HepG2 (cell line): ENCODE data around the gene LRRC42. TPM values are rescaled to one million over a fixed set of nuclear protein-coding genes. Genes with fewer than 3 reads are reported as not detected.
A peak's percentile ranks its signal among the peaks of the same experiment; 100 is the strongest.

ENCODE experiments used
- CHD2 ChIP-seq: IDR thresholded peaks from 2 replicates; pipeline ENCODE4 v1.6.1; 2011; ENCODE audit warnings: low read depth, low read length, improper control_type of control experiment
- CTCF ChIP-seq: sonication (generic); formaldehyde crosslinking; IDR thresholded peaks from 2 replicates; pipeline ENCODE4 v1.5.0; 2020; ENCODE audit warnings: mild to moderate bottlenecking, missing genetic modification reagents, moderate library complexity
- DBP ChIP-seq: sonication (generic); formaldehyde crosslinking; IDR thresholded peaks from 2 replicates; pipeline ENCODE4 v1.4.0; 2020; ENCODE audit warnings: missing genetic modification reagents; ENCODE audit errors: not compliant biosample characterization
- DDIT3 ChIP-seq: sonication (generic); formaldehyde crosslinking; IDR thresholded peaks from 2 replicates; pipeline ENCODE4 v1.4.0; 2020; ENCODE audit warnings: mild to moderate bottlenecking, missing genetic modification reagents
- FUBP1 ChIP-seq: sonication (generic); formaldehyde crosslinking; IDR thresholded peaks from 2 replicates; pipeline ENCODE4 v1.5.1; 2020; ENCODE audit warnings: missing genetic modification reagents, mild to moderate bottlenecking, borderline replicate concordance
- GATAD2A ChIP-seq: IDR thresholded peaks from 2 replicates; pipeline ENCODE4 v1.6.1; 2016
- HNF4G ChIP-seq, 2 experiments: sonication (generic) in 1 of 2; formaldehyde crosslinking in 1 of 2; IDR thresholded peaks; 2 replicates each; pipeline versions ENCODE4 v1.4.0 to v1.6.1; 2011 to 2020; ENCODE audit warnings: borderline replicate concordance in 2 of 2, low read depth in 2 of 2, mild to moderate bottlenecking in 2 of 2, low read length in 1 of 2, missing genetic modification reagents in 1 of 2, moderate library complexity in 1 of 2
- HOXA3 ChIP-seq: sonication (generic); formaldehyde crosslinking; IDR thresholded peaks from 2 replicates; pipeline ENCODE4 v1.5.0; 2020; ENCODE audit warnings: missing genetic modification reagents
- HOXD1 ChIP-seq: sonication (generic); formaldehyde crosslinking; IDR thresholded peaks from 2 replicates; pipeline ENCODE4 v1.5.0; 2020; ENCODE audit warnings: missing genetic modification reagents
- KDM1A ChIP-seq: IDR thresholded peaks from 2 replicates; pipeline ENCODE4 v1.6.1; 2016; ENCODE audit warnings: missing compliant biosample characterization
- MATR3 ChIP-seq: sonication (generic); formaldehyde crosslinking; IDR thresholded peaks from 2 replicates; pipeline ENCODE4 v1.4.0; 2020; ENCODE audit warnings: missing genetic modification reagents
- MIER3 ChIP-seq: IDR thresholded peaks from 2 replicates; pipeline ENCODE4 v1.6.1; 2016; ENCODE audit warnings: missing compliant biosample characterization, borderline replicate concordance
- RORA ChIP-seq: sonication (generic); formaldehyde crosslinking; IDR thresholded peaks from 2 replicates; pipeline ENCODE4 v1.5.0; 2020; ENCODE audit warnings: mild to moderate bottlenecking, missing genetic modification reagents, moderate library complexity
- SYNCRIP ChIP-seq: fragments of 200-400 bp; formaldehyde crosslinking; IDR thresholded peaks from 2 replicates; pipeline ENCODE4 v1.6.1; 2018; ENCODE audit warnings: mild to moderate bottlenecking, low read depth, low read length; ENCODE audit not compliant: insufficient read depth
- TAF15 ChIP-seq: fragments of 200-400 bp; formaldehyde crosslinking; IDR thresholded peaks from one replicate; pipeline ENCODE4 v1.6.1; 2018; ENCODE audit warnings: mild to moderate bottlenecking, low read depth, low read length; ENCODE audit not compliant: poor library complexity, severe bottlenecking
- ZBTB46 ChIP-seq: sonication (generic); formaldehyde crosslinking; IDR thresholded peaks from 2 replicates; pipeline ENCODE4 v1.4.0; 2020; ENCODE audit warnings: mild to moderate bottlenecking, missing genetic modification reagents, borderline replicate concordance
- ZNF101 ChIP-seq: sonication (generic); formaldehyde crosslinking; IDR thresholded peaks from 2 replicates; pipeline ENCODE4 v1.4.0; 2020; ENCODE audit warnings: mild to moderate bottlenecking, low read depth, missing genetic modification reagents, borderline replicate concordance
- ZNF543 ChIP-seq: sonication (generic); formaldehyde crosslinking; IDR thresholded peaks from 2 replicates; pipeline ENCODE4 v1.4.0; 2020; ENCODE audit warnings: mild to moderate bottlenecking, missing genetic modification reagents
- ZNF768 ChIP-seq: sonication (generic); formaldehyde crosslinking; IDR thresholded peaks from 2 replicates; pipeline ENCODE4 v1.4.0; 2020; ENCODE audit warnings: missing genetic modification reagents
- ZNF780A ChIP-seq: sonication (generic); formaldehyde crosslinking; IDR thresholded peaks from 2 replicates; pipeline ENCODE4 v1.8.0; 2022; ENCODE audit warnings: mild to moderate bottlenecking, missing genetic modification reagents, moderate library complexity
- polyA plus RNA-seq, 8 experiments: library from polyadenylated mRNA; depleted of rRNA in 3 of 8; stranded (reverse) in 7 of 8; unstranded in 1 of 8; fragments of >200 nt; fragmentation: Illumina TruSeq in 4 of 8; extraction: Trizol in 4 of 8; gene quantifications; 2 replicates each; pipeline versions ENCODE4 v1.2.1 to v1.2.3, GENCODE V29; 2011 to 2016; ENCODE audit warnings: low read depth in 4 of 8, missing spikeins in 1 of 8, mixed read lengths in 1 of 8; ENCODE audit not compliant: insufficient read depth in 1 of 8
- total RNA-seq, 5 experiments: library from RNA; depleted of rRNA; stranded (reverse); fragments of >200 nt; fragmentation: Illumina TruSeq; extraction: Trizol; gene quantifications; 2 replicates each; pipeline ENCODE4 v1.2.3, GENCODE V29; 2016; ENCODE audit warnings: low read depth in 1 of 5

Gene LRRC42
- total and polyA plus RNA-seq, 2 of the 13 experiments (the other 11 are each of a cell fraction or from before 2014, with no cell fraction given), result 30.6 to 43.6 TPM

- TF ChIP-seq FUBP1, result no peak
- TF ChIP-seq HOXA3 (CRISPR knock-in tag), result 0 out of 2 replicates have a peak, but pooled peaks have one; percentile 23
- no peak for TF ChIP-seq HOXD1 (CRISPR knock-in tag)
- TF ChIP-seq GATAD2A (CRISPR knock-in tag), result peak; percentile 46; the same call in 1 of the 2 replicates
- TF ChIP-seq RORA, result no peak
- TF ChIP-seq ZNF768 (CRISPR knock-in tag), result peak; percentile 47; the same call in 1 of the 2 replicates
- no peak for TF ChIP-seq ZNF101 (CRISPR knock-in tag)
- no peak for TF ChIP-seq HNF4G (IDR thresholded peaks at IDR 0.05; ENCODE audit: borderline replicate concordance, low read depth, low read length)
- TF ChIP-seq HNF4G (CRISPR knock-in tag; IDR thresholded peaks at IDR 0.05; ENCODE audit: borderline replicate concordance, low read depth), result no peak
- 0 out of 2 replicates have a peak, but pooled peaks have one; percentile 41 for TF ChIP-seq CHD2
- no peak; the same call in 1 of the 2 replicates for TF ChIP-seq CTCF (CRISPR knock-in tag)
- no peak for TF ChIP-seq DBP (CRISPR knock-in tag)
- no peak for TF ChIP-seq SYNCRIP
- TF ChIP-seq KDM1A (CRISPR knock-in tag), result no peak
- TF ChIP-seq MIER3 (CRISPR knock-in tag), result no peak
- no peak for TF ChIP-seq ZNF543
- TF ChIP-seq ZBTB46, result no peak
- no peak for TF ChIP-seq MATR3
- no peak for TF ChIP-seq DDIT3 (CRISPR knock-in tag)
- no peak for TF ChIP-seq TAF15
- TF ChIP-seq ZNF780A (CRISPR knock-in tag), result no peak
These were observed 36.0 kb downstream of the LRRC42 start (continued) for GRCh38 chr1:53982034-53982762.
